ENCODE data around the gene HOXC11.

HOXC11 gene

GRCh38 chr12:53975479-53976152 is 2.7 kb downstream of the HOXC11 start:
- no CpG with 5 or more reads among the region's 31 CpGs for WGBS (ENCODE audit: insufficient coverage, insufficient read length)
- H3K27me3 ChIP-seq (ENCODE audit: control insufficient read depth, insufficient read depth, low read length): peaks cover 97% of the 10 kb centered on the region
- H3K27ac ChIP-seq (ENCODE audit: low read length): no peak overlapping the region
- no peaks in the 10 kb centered on the region for H3K36me3 ChIP-seq (ENCODE audit: control insufficient read depth, insufficient read depth, low read length)
- H3K9me3 ChIP-seq (ENCODE audit: control insufficient read depth, insufficient read depth, low read length): no peaks in the 10 kb centered on the region
- no peaks in the 10 kb centered on the region; the same call in none of the 2 replicates for H3K4me1 ChIP-seq (ENCODE audit: control insufficient read depth, insufficient read depth, low read length)
- DNase-seq (ENCODE audit: low read depth, low spot score): no peak
- H3K4me3 ChIP-seq (ENCODE audit: low read length): no peak overlapping the region

- no peak for DNase-seq (ENCODE audit: low read depth, low spot score)
- Histone ChIP-seq H3K4me3 (ENCODE audit: low read length) (no peak overlapping the region), H3K4me1 (ENCODE audit: control insufficient read depth, insufficient read depth, low read length) (no peaks in the 10 kb centered on the region; the same call in none of the 2 replicates), H3K27ac (ENCODE audit: low read length) (no peak overlapping the region), H3K27me3 (ENCODE audit: control insufficient read depth, insufficient read depth, low read length) (peaks cover 97% of the 10 kb centered on the region), H3K9me3 (ENCODE audit: control insufficient read depth, insufficient read depth, low read length) (no peaks in the 10 kb centered on the region), H3K36me3 (ENCODE audit: control insufficient read depth, insufficient read depth, low read length) (no peaks in the 10 kb centered on the region)
- no CpG with 5 or more reads among the region's 21 CpGs for WGBS (ENCODE audit: insufficient coverage, insufficient read length)
Measured at GRCh38 chr12:53976172-53976822, 3.4 kb downstream of the HOXC11 start.

- WGBS (ENCODE audit: insufficient coverage, insufficient read length): no CpG with 5 or more reads among the region's 9 CpGs
- Histone ChIP-seq H3K9me3 (ENCODE audit: control insufficient read depth, insufficient read depth, low read length) (no peaks in the 10 kb centered on the region), H3K27me3 (ENCODE audit: control insufficient read depth, insufficient read depth, low read length) (peaks cover 97% of the 10 kb centered on the region), H3K4me3 (ENCODE audit: low read length) (no peak overlapping the region), H3K4me1 (ENCODE audit: control insufficient read depth, insufficient read depth, low read length) (no peaks in the 10 kb centered on the region; the same call in none of the 2 replicates), H3K27ac (ENCODE audit: low read length) (no peak overlapping the region), H3K36me3 (ENCODE audit: control insufficient read depth, insufficient read depth, low read length) (no peaks in the 10 kb centered on the region)
- no peak for DNase-seq (ENCODE audit: low read depth, low spot score)
Measured at GRCh38 chr12:53976823-53977595, 4.1 kb downstream of the HOXC11 start.

- no peak overlapping the region for H3K4me3 ChIP-seq (ENCODE audit: low read length)
- WGBS (ENCODE audit: insufficient coverage, insufficient read length): no CpG with 5 or more reads among the region's 11 CpGs
- DNase-seq (ENCODE audit: low read depth, low spot score): no peak
- H3K36me3 ChIP-seq (ENCODE audit: control insufficient read depth, insufficient read depth, low read length): no peaks in the 10 kb centered on the region
- H3K27ac ChIP-seq (ENCODE audit: low read length): no peak overlapping the region
- peaks cover 97% of the 10 kb centered on the region for H3K27me3 ChIP-seq (ENCODE audit: control insufficient read depth, insufficient read depth, low read length)
- H3K9me3 ChIP-seq (ENCODE audit: control insufficient read depth, insufficient read depth, low read length): no peaks in the 10 kb centered on the region
- H3K4me1 ChIP-seq (ENCODE audit: control insufficient read depth, insufficient read depth, low read length): no peaks in the 10 kb centered on the region; the same call in none of the 2 replicates
Measured at GRCh38 chr12:53977596-53978445, 4.9 kb downstream of the HOXC11 start.

- Histone ChIP-seq H3K27me3 (ENCODE audit: control insufficient read depth, insufficient read depth, low read length) (peaks cover 97% of the 10 kb centered on the region), H3K9me3 (ENCODE audit: control insufficient read depth, insufficient read depth, low read length) (no peaks in the 10 kb centered on the region), H3K4me1 (ENCODE audit: control insufficient read depth, insufficient read depth, low read length) (no peaks in the 10 kb centered on the region; the same call in none of the 2 replicates), H3K36me3 (ENCODE audit: control insufficient read depth, insufficient read depth, low read length) (no peaks in the 10 kb centered on the region), H3K4me3 (ENCODE audit: low read length) (no peak overlapping the region), H3K27ac (ENCODE audit: low read length) (no peak overlapping the region)
- no CpG with 5 or more reads among the region's 15 CpGs for WGBS (ENCODE audit: insufficient coverage, insufficient read length)
- DNase-seq (ENCODE audit: low read depth, low spot score): no peak
Measured at GRCh38 chr12:53978477-53979356, 5.8 kb downstream of the HOXC11 start.

- H3K27me3 ChIP-seq (ENCODE audit: control insufficient read depth, insufficient read depth, low read length): peaks cover 93% of the 10 kb centered on the region
- WGBS (ENCODE audit: insufficient coverage, insufficient read length): no CpG with 5 or more reads among the region's 7 CpGs
- no peaks in the 10 kb centered on the region for H3K9me3 ChIP-seq (ENCODE audit: control insufficient read depth, insufficient read depth, low read length)
- no peaks in the 10 kb centered on the region for H3K36me3 ChIP-seq (ENCODE audit: control insufficient read depth, insufficient read depth, low read length)
- no peaks in the 10 kb centered on the region for H3K4me1 ChIP-seq (ENCODE audit: control insufficient read depth, insufficient read depth, low read length)
- no peak overlapping the region for H3K4me3 ChIP-seq (ENCODE audit: low read length)
- no peak overlapping the region for H3K27ac ChIP-seq (ENCODE audit: low read length)
- DNase-seq (ENCODE audit: low read depth, low spot score): no peak
Measured at GRCh38 chr12:53980104-53980801, 7.3 kb downstream of the HOXC11 start.

- DNase-seq (ENCODE audit: low read depth, low spot score): no peak
- no CpG with 5 or more reads among the region's 15 CpGs for WGBS (ENCODE audit: insufficient coverage, insufficient read length)
- Histone ChIP-seq H3K36me3 (ENCODE audit: control insufficient read depth, insufficient read depth, low read length) (no peaks in the 10 kb centered on the region; the same call in 1 of the 2 replicates), H3K4me1 (ENCODE audit: control insufficient read depth, insufficient read depth, low read length) (peaks cover under 1% of the 10 kb centered on the region), H3K27me3 (ENCODE audit: control insufficient read depth, insufficient read depth, low read length) (peaks cover 93% of the 10 kb centered on the region), H3K9me3 (ENCODE audit: control insufficient read depth, insufficient read depth, low read length) (no peaks in the 10 kb centered on the region), H3K27ac (ENCODE audit: low read length) (no peak overlapping the region), H3K4me3 (ENCODE audit: low read length) (no peak overlapping the region)
Measured at GRCh38 chr12:53980802-53981496, 8.0 kb downstream of the HOXC11 start.

- Histone ChIP-seq H3K27me3 (ENCODE audit: control insufficient read depth, insufficient read depth, low read length) (peaks cover 93% of the 10 kb centered on the region), H3K4me3 (ENCODE audit: low read length) (no peak overlapping the region), H3K27ac (ENCODE audit: low read length) (no peak overlapping the region), H3K36me3 (ENCODE audit: control insufficient read depth, insufficient read depth, low read length) (no peaks in the 10 kb centered on the region; the same call in 1 of the 2 replicates), H3K4me1 (ENCODE audit: control insufficient read depth, insufficient read depth, low read length) (peaks cover 3% of the 10 kb centered on the region), H3K9me3 (ENCODE audit: control insufficient read depth, insufficient read depth, low read length) (no peaks in the 10 kb centered on the region)
- no CpG with 5 or more reads among the region's 30 CpGs for WGBS (ENCODE audit: insufficient coverage, insufficient read length)
- no peak for DNase-seq (ENCODE audit: low read depth, low spot score)
Measured at GRCh38 chr12:53981634-53982565, 9.0 kb downstream of the HOXC11 start.
